IMR-90 (cell line): ENCODE results near the gene GRAP. TPM values are rescaled to one million over a fixed set of nuclear protein-coding genes. Genes with fewer than 3 reads are reported as not detected.
"Not testable (repeated sequence)": the region's sequence is repeated elsewhere in the genome, so short reads cannot be mapped to it uniquely, and the experiment has no call there.

Experiments
- ATAC-seq: fragments of 200-7000 bp; cut with Tn5 transposase; 2 replicates; pipeline ENCODE4 v1.9.1; 2020; ENCODE audit warnings: low read depth, mild to moderate bottlenecking, moderate library complexity
- BruUV-seq: library from RNA; stranded (reverse); fragments of 400-500 nt; replicated peaks from 2 replicates; lab custom pipeline; 2021; lab: Mats Ljungman, UMichigan
- CTCF ChIA-PET: fragments of 300-600 bp; formaldehyde crosslinking; extraction: SDS; loops from one replicate; lab custom pipeline; 2021; ENCODE audit warnings: antibody characterized with exemption; lab: Yijun Ruan, JAX
- POLR2A ChIA-PET: fragments of 300-600 bp; sonication (Branson Sonifier 250); formaldehyde crosslinking; loops from one replicate; lab custom pipeline; 2022; ENCODE audit warnings: antibody characterized with exemption; ENCODE audit not compliant: unreplicated experiment; lab: Charles Lee
- DNase-seq: peaks from one replicate; pipeline ENCODE4 v3.0.0; 2013
- H2AFZ ChIP-seq: replicated peaks from 2 replicates; pipeline ENCODE3; 2013; ENCODE audit warnings: low read length, mild to moderate bottlenecking; ENCODE audit not compliant: poor library complexity
- H2AK5ac ChIP-seq: 2 replicates; pipeline ENCODE4 v1.6.1; 2013; ENCODE audit warnings: low read depth, low read length, inconsistent platforms
- H2AK9ac ChIP-seq: replicated peaks from 2 replicates; pipeline ENCODE3; 2013; ENCODE audit warnings: mild to moderate bottlenecking, low read depth, low read length, moderate library complexity; ENCODE audit not compliant: poor library complexity
- H2BK120ac ChIP-seq: 2 replicates; pipeline ENCODE4 v1.6.1; 2013; ENCODE audit warnings: low read depth, low read length, inconsistent platforms
- H2BK15ac ChIP-seq: 3 replicates; pipeline ENCODE4 v1.6.1; 2013; ENCODE audit warnings: low read depth, low read length, inconsistent platforms
- H2BK20ac ChIP-seq: 2 replicates; pipeline ENCODE4 v1.6.1; 2013; ENCODE audit warnings: low read depth, mild to moderate bottlenecking, inconsistent platforms, low read length, moderate library complexity
- H2BK5ac ChIP-seq: 2 replicates; pipeline ENCODE4 v1.6.1; 2013; ENCODE audit warnings: mild to moderate bottlenecking, low read depth, low read length, inconsistent platforms; ENCODE audit not compliant: poor library complexity, severe bottlenecking
- H3K14ac ChIP-seq: replicated peaks from 2 replicates; pipeline ENCODE4 v1.6.1; 2013; ENCODE audit warnings: low read depth, low read length, inconsistent platforms
- H3K18ac ChIP-seq: 2 replicates; pipeline ENCODE4 v1.6.1; 2013; ENCODE audit warnings: low read depth, low read length, control low read depth
- H3K23ac ChIP-seq: 2 replicates; pipeline ENCODE4 v1.6.1; 2013; ENCODE audit warnings: low read depth, low read length, inconsistent platforms
- H3K27ac ChIP-seq: 2 replicates; pipeline ENCODE4 v1.5.1; 2013; ENCODE audit warnings: mild to moderate bottlenecking, control low read depth, low read length; ENCODE audit not compliant: insufficient read depth
- H3K27me3 ChIP-seq: 2 replicates; pipeline ENCODE4 v1.6.1; 2013; ENCODE audit warnings: low read length; ENCODE audit not compliant: control insufficient read depth, insufficient read depth
- H3K36me3 ChIP-seq: 2 replicates; pipeline ENCODE4 v1.6.1; 2013; ENCODE audit warnings: low read length, mixed read lengths; ENCODE audit not compliant: control insufficient read depth, insufficient read depth
- H3K4ac ChIP-seq: 2 replicates; pipeline ENCODE4 v1.6.1; 2013; ENCODE audit warnings: low read depth, low read length, inconsistent platforms
- H3K4me1 ChIP-seq: 2 replicates; pipeline ENCODE4 v1.6.1; 2013; ENCODE audit warnings: low read length, mixed read lengths; ENCODE audit not compliant: control insufficient read depth, insufficient read depth
- H3K4me2 ChIP-seq: 2 replicates; pipeline ENCODE4 v1.6.1; 2013; ENCODE audit warnings: low read depth, mild to moderate bottlenecking, control low read depth, low read length, moderate library complexity
- H3K4me3 ChIP-seq: 2 replicates; pipeline ENCODE4 v1.5.1; 2013; ENCODE audit warnings: low read depth, mild to moderate bottlenecking, control low read depth, low read length, moderate library complexity; ENCODE audit not compliant: insufficient read depth
- H3K56ac ChIP-seq: 2 replicates; pipeline ENCODE4 v1.6.1; 2013; ENCODE audit warnings: low read length, inconsistent platforms; ENCODE audit not compliant: insufficient read depth; ENCODE audit errors: extremely low read depth
- H3K79me1 ChIP-seq, 2 experiments: 2 replicates each; pipeline ENCODE4 v1.6.1; 2013; ENCODE audit warnings: low read length in 2 of 2, inconsistent platforms in 1 of 2, low read depth in 1 of 2
- H3K9ac ChIP-seq: 2 replicates; pipeline ENCODE4 v1.6.1; 2013; ENCODE audit warnings: low read depth, low read length, control low read depth
- H3K9me1 ChIP-seq: 2 replicates; pipeline ENCODE4 v1.6.1; 2013; ENCODE audit warnings: low read length, inconsistent platforms; ENCODE audit not compliant: insufficient read depth
- H3K9me3 ChIP-seq: 2 replicates; pipeline ENCODE4 v1.6.1; 2013; ENCODE audit warnings: low read length; ENCODE audit not compliant: control insufficient read depth, insufficient read depth
- H4K20me1 ChIP-seq: 2 replicates; pipeline ENCODE4 v1.6.1; 2013; ENCODE audit warnings: low read length, inconsistent platforms; ENCODE audit not compliant: insufficient read depth
- H4K5ac ChIP-seq: 2 replicates; pipeline ENCODE4 v1.6.1; 2013; ENCODE audit warnings: mild to moderate bottlenecking, low read depth, low read length, control low read depth
- H4K8ac ChIP-seq, 2 experiments: 2 replicates each; pipeline ENCODE4 v1.6.1; 2013; ENCODE audit warnings: low read depth in 2 of 2, low read length in 2 of 2, control low read depth in 1 of 2, inconsistent platforms in 1 of 2
- H4K91ac ChIP-seq: 2 replicates; pipeline ENCODE4 v1.6.1; 2013; ENCODE audit warnings: low read depth, low read length, inconsistent platforms; ENCODE audit not compliant: insufficient read depth
- WGBS, 2 experiments: methylation state at CpG; one replicate each; pipeline versions ENCODE4 v1.1.5 to v1.1.7; 2013; ENCODE audit warnings: missing lambda C conversion rate in 2 of 2; ENCODE audit not compliant: insufficient read length in 1 of 2; ENCODE audit errors: extremely low coverage in 2 of 2; 5-methylcytosine and 5-hydroxymethylcytosine counted together
- dilution Hi-C: fragments of 300-500 bp; cut with HindIII; formaldehyde crosslinking; loops from one replicate; pipeline ENCODE4 v1.14.3; 2018; ENCODE audit warnings: low sequenced_read_pairs; ENCODE audit not compliant: unreplicated experiment
- in situ Hi-C: fragments of 300-500 bp; cut with MboI; formaldehyde crosslinking; loops from 3 replicates; pipeline ENCODE4 v1.14.3; 2019; ENCODE audit warnings: low sequenced_read_pairs, inconsistent platforms, mixed read lengths
- intact Hi-C: fragments of 100-400 bp; cut with micrococcal nuclease; formaldehyde crosslinking; loops from 2 replicates; pipeline ENCODE4 v1.10.0; 2022
- polyA plus RNA-seq, 3 experiments: library from polyadenylated mRNA; depleted of rRNA; stranded (reverse); fragments of >200 nt; gene quantifications; 2 replicates each; pipeline ENCODE4 v1.2.3, GENCODE V29; 2012; ENCODE audit warnings: low replicate concordance in 1 of 3
- total RNA-seq: library from RNA; depleted of rRNA; stranded (reverse); fragments of >200 nt; gene quantifications from 2 replicates; pipeline ENCODE4 v1.2.3, GENCODE V29; 2012

The GRAP gene
- total and polyA plus RNA-seq, 2 of the 4 experiments (the other 2 are of a cell fraction), result under 0.01 to 0.14 TPM

- CTCF ChIA-PET, POLR2A ChIA-PET, intact Hi-C loops, in situ Hi-C loops, H4K5ac ChIP-seq, BruUV-seq, H2BK5ac ChIP-seq, H4K91ac ChIP-seq, H3K9ac ChIP-seq, H3K27me3 ChIP-seq, H2AK9ac ChIP-seq, H3K18ac ChIP-seq, H3K23ac ChIP-seq, H3K9me3 ChIP-seq, H2BK20ac ChIP-seq, H4K20me1 ChIP-seq, H3K56ac ChIP-seq, H3K27ac ChIP-seq, H3K4ac ChIP-seq, H2AK5ac ChIP-seq, H2BK15ac ChIP-seq, H3K36me3 ChIP-seq, H4K8ac ChIP-seq, H3K9me1 ChIP-seq, H3K4me3 ChIP-seq, H3K79me1 ChIP-seq, H3K14ac ChIP-seq, H2AFZ ChIP-seq, H3K4me2 ChIP-seq, H2BK120ac ChIP-seq, dilution Hi-C loops, H3K4me1 ChIP-seq: not testable (repeated sequence)
- no CpG with 5 or more reads among the region's 15 CpGs for WGBS, 2 experiments
- ATAC-seq, result peak; percentile 61
- DNase-seq, result peak; percentile 41
These were observed 46.3 kb upstream of the GRAP start for GRCh38 chr17:19092737-19093683.

GRCh38 chr17:19090058-19090772, 43.5 kb upstream of the GRAP start:
- H2AFZ ChIP-seq, CTCF ChIA-PET, H3K56ac ChIP-seq, H3K27me3 ChIP-seq, H2BK15ac ChIP-seq, H4K5ac ChIP-seq, H2AK5ac ChIP-seq, H4K8ac ChIP-seq, in situ Hi-C loops, H3K14ac ChIP-seq, H2BK5ac ChIP-seq, H3K27ac ChIP-seq, H3K18ac ChIP-seq, H3K4me2 ChIP-seq, H2BK20ac ChIP-seq, H4K91ac ChIP-seq, H4K20me1 ChIP-seq, H3K36me3 ChIP-seq, H3K4ac ChIP-seq, H2BK120ac ChIP-seq, intact Hi-C loops, H3K9me3 ChIP-seq, H3K23ac ChIP-seq, POLR2A ChIA-PET, H3K79me1 ChIP-seq, H3K4me3 ChIP-seq, ATAC-seq, H3K9ac ChIP-seq, H3K4me1 ChIP-seq, DNase-seq, dilution Hi-C loops, H2AK9ac ChIP-seq, H3K9me1 ChIP-seq: not testable (repeated sequence)
- TSS peak; percentile 73 for BruUV-seq
- no CpG with 5 or more reads among the region's 13 CpGs for WGBS, 2 experiments
